Measurements from ENCODE around the gene DACH1.

GRCh38 chr13:71721104-71721503, 145.9 kb downstream of the DACH1 start:
- TF ChIP-seq CTCF (conservative IDR thresholded peaks at IDR 0.05; ENCODE audit: low read depth, low read length) = no peak
- no peak for TF ChIP-seq EZH2 (IDR thresholded peaks at IDR 0.05; ENCODE audit: low read length, unreplicated experiment)
- TF ChIP-seq EZH2phosphoT487 (IDR thresholded peaks at IDR 0.05; ENCODE audit: borderline replicate concordance, low read length) = no peak

Data from PC-3 (cell line).